HCT116 (cell line): ENCODE measurements around the gene CHST1. TPM values are rescaled to one million over a fixed set of nuclear protein-coding genes. Genes with fewer than 3 reads are reported as not detected.

Source experiments
- ATAC-seq: fragments of 200-7000 bp; cut with Tn5 transposase; 2 replicates; pipeline ENCODE4 v1.9.1; 2020; ENCODE audit warnings: mild to moderate bottlenecking, moderate library complexity
- BruUV-seq: library from RNA; stranded (reverse); fragments of 400-500 nt; replicated peaks from 2 replicates; lab custom pipeline; 2021; lab: Mats Ljungman, UMichigan
- CTCF ChIA-PET: fragments of 300-600 bp; sonication (Branson Sonifier 250); formaldehyde crosslinking; loops from one replicate; lab custom pipeline; 2021; ENCODE audit warnings: antibody characterized with exemption; lab: Charles Lee
- POLR2A ChIA-PET: fragments of 300-600, 350-600 bp; sonication (Branson Sonifier 250); formaldehyde crosslinking; loops from one replicate; lab custom pipeline; 2021; ENCODE audit warnings: antibody characterized with exemption; lab: Charles Lee
- RAD21 ChIA-PET, 2 experiments: fragments of 300-600 bp; sonication (Branson Sonifier 250); formaldehyde crosslinking; loops; one replicate each; lab custom pipeline; 2023; ENCODE audit warnings: low total read pairs in 2 of 2; ENCODE audit not compliant: uncharacterized antibody in 2 of 2, unreplicated experiment in 2 of 2, low non-redundant PET in 1 of 2; lab: Charles Lee
- DNase-seq: peaks from one replicate; pipeline ENCODE4 v3.0.0-alpha.2; 2010; ENCODE audit warnings: low read depth, low spot score
- H2AFZ ChIP-seq: fragments of 200-600 bp; shearing (Covaris generic), sonication (generic); 2 replicates; pipeline ENCODE4 v1.6.1; 2017; ENCODE audit warnings: low read depth, mixed run types, mixed read lengths, antibody characterized with exemption, low read length; ENCODE audit not compliant: poor library complexity, severe bottlenecking
- H3K27ac ChIP-seq: 2 replicates; pipeline ENCODE4 v1.5.1; 2012; ENCODE audit warnings: low read depth, low read length
- H3K27me3 ChIP-seq: fragments of 200-600 bp; sonication (generic); 2 replicates; pipeline ENCODE4 v1.6.1; 2016; ENCODE audit warnings: mixed run types, low read length, mixed read lengths; ENCODE audit not compliant: insufficient read depth
- H3K36me3 ChIP-seq, 2 experiments: fragments of 200-500 bp in 1 of 2; fragments of 200-600 bp in 1 of 2; sonication (Bioruptor generic) in 1 of 2; sonication (generic) in 1 of 2; 2 replicates each; pipeline versions ENCODE4 v1.5.1 to v1.6.1; 2014 to 2016; ENCODE audit warnings: low read length in 2 of 2, inconsistent platforms in 1 of 2, mixed read lengths in 1 of 2, mixed run types in 1 of 2; ENCODE audit not compliant: insufficient read depth in 2 of 2, control insufficient read depth in 1 of 2
- H3K4me1 ChIP-seq, 2 experiments: fragments of 200-600 bp in 1 of 2; sonication (generic) in 1 of 2; 2 replicates each; pipeline versions ENCODE4 v1.5.1 to v1.6.1; 2012 to 2017; ENCODE audit warnings: low read length in 2 of 2, inconsistent platforms in 1 of 2, mild to moderate bottlenecking in 1 of 2, mixed read lengths in 1 of 2, mixed run types in 1 of 2, moderate library complexity in 1 of 2; ENCODE audit not compliant: insufficient read depth in 2 of 2, control insufficient read depth in 1 of 2
- H3K4me2 ChIP-seq: fragments of 200-600 bp; sonication (generic); 2 replicates; pipeline ENCODE4 v1.6.1; 2017; ENCODE audit warnings: mixed run types, low read length, mixed read lengths
- H3K4me3 ChIP-seq, 2 experiments: fragments of 200-600 bp in 1 of 2; sonication (generic) in 1 of 2; replicated peaks in 1 of 2; 2 replicates each; pipeline ENCODE4 v1.5.1; 2011 to 2016; ENCODE audit warnings: low read length in 2 of 2, control low read depth in 1 of 2, low read depth in 1 of 2, mild to moderate bottlenecking in 1 of 2, mixed read lengths in 1 of 2, mixed run types in 1 of 2
- H3K79me2 ChIP-seq: fragments of 200-600 bp; sonication (generic); 2 replicates; pipeline ENCODE4 v1.6.1; 2017; ENCODE audit warnings: mild to moderate bottlenecking, mixed run types, low read length, moderate library complexity, mixed read lengths; ENCODE audit not compliant: insufficient read depth
- H3K9ac ChIP-seq: fragments of 200-600 bp; sonication (generic); 2 replicates; pipeline ENCODE4 v1.6.1; 2016; ENCODE audit warnings: low read length, mixed read lengths
- H3K9me2 ChIP-seq: fragments of 200-600 bp; sonication (generic), shearing (Covaris generic); 2 replicates; pipeline ENCODE4 v1.6.1; 2017; ENCODE audit warnings: mixed run types, mild to moderate bottlenecking, moderate library complexity; ENCODE audit not compliant: insufficient read depth
- H3K9me3 ChIP-seq, 2 experiments: fragments of 200-500 bp in 1 of 2; fragments of 200-600 bp in 1 of 2; sonication (Bioruptor generic) in 1 of 2; sonication (generic) in 1 of 2; 2 replicates each; pipeline ENCODE4 v1.6.1; 2014 to 2017; ENCODE audit warnings: low read length in 2 of 2, mixed read lengths in 2 of 2, inconsistent platforms in 1 of 2, low read depth in 1 of 2, mild to moderate bottlenecking in 1 of 2, mixed run types in 1 of 2, moderate library complexity in 1 of 2; ENCODE audit not compliant: control insufficient read depth in 1 of 2, insufficient read depth in 1 of 2
- H4K20me1 ChIP-seq: fragments of 200-600 bp; sonication (generic), shearing (Covaris generic); 2 replicates; pipeline ENCODE4 v1.6.1; 2017; ENCODE audit warnings: mixed run types, mild to moderate bottlenecking, moderate library complexity; ENCODE audit not compliant: insufficient read depth
- ATF3 ChIP-seq: IDR thresholded peaks from 2 replicates; pipeline ENCODE4 v1.6.1; 2012
- CBX3 ChIP-seq: IDR thresholded peaks from 2 replicates; pipeline ENCODE4 v1.6.1; 2012; ENCODE audit warnings: low read depth
- CEBPB ChIP-seq: IDR thresholded peaks from 2 replicates; pipeline ENCODE4 v1.6.1; 2012; ENCODE audit warnings: low read depth
- CTCF ChIP-seq, 3 experiments: fragments of 200-600 bp in 1 of 3; sonication (generic) in 1 of 3; IDR thresholded peaks in 2 of 3; conservative IDR thresholded peaks in 1 of 3; 2 replicates each; pipeline ENCODE4 v1.5.1; 2012 to 2017; ENCODE audit warnings: low read depth in 2 of 3, low read length in 2 of 3, antibody characterized with exemption in 1 of 3, borderline replicate concordance in 1 of 3, control low read depth in 1 of 3, mild to moderate bottlenecking in 1 of 3, mixed read lengths in 1 of 3, mixed run types in 1 of 3, moderate library complexity in 1 of 3; ENCODE audit not compliant: insufficient read depth in 1 of 3
- EGR1 ChIP-seq: IDR thresholded peaks from 2 replicates; pipeline ENCODE4 v1.6.1; 2012; ENCODE audit warnings: low read depth
- ELF1 ChIP-seq: IDR thresholded peaks from 2 replicates; pipeline ENCODE4 v1.6.1; 2012; ENCODE audit warnings: low read depth, borderline replicate concordance
- EZH2 ChIP-seq: fragments of 200-600 bp; sonication (generic); IDR thresholded peaks from 2 replicates; pipeline ENCODE4 v1.6.1; 2017; ENCODE audit warnings: antibody characterized with exemption, mixed run types
- EZH2phosphoT487 ChIP-seq: fragments of 200-600 bp; IDR thresholded peaks from 2 replicates; pipeline ENCODE4 v1.6.1; 2018; ENCODE audit warnings: antibody characterized with exemption, borderline replicate concordance
- FOSL1 ChIP-seq: IDR thresholded peaks from 2 replicates; pipeline ENCODE4 v1.6.1; 2012; ENCODE audit warnings: low read depth
- JUND ChIP-seq: IDR thresholded peaks from 2 replicates; pipeline ENCODE4 v1.6.1; 2012
- MAX ChIP-seq: IDR thresholded peaks from 2 replicates; pipeline ENCODE4 v1.6.1; 2012
- POLR2A ChIP-seq: IDR thresholded peaks from 2 replicates; pipeline ENCODE4 v1.7.0; 2011; ENCODE audit warnings: borderline replicate concordance; ENCODE audit not compliant: insufficient read depth, insufficient read length; ENCODE audit errors: extremely low read depth
- RAD21 ChIP-seq: IDR thresholded peaks from 2 replicates; pipeline ENCODE4 v1.6.1; 2012; ENCODE audit warnings: low read depth, mild to moderate bottlenecking
- SIN3A ChIP-seq: IDR thresholded peaks from 2 replicates; pipeline ENCODE4 v1.6.1; 2012; ENCODE audit warnings: low read depth
- YY1 ChIP-seq: IDR thresholded peaks from 2 replicates; pipeline ENCODE4 v1.6.1; 2011; ENCODE audit warnings: low read length, low read depth, moderate library complexity, mild to moderate bottlenecking; ENCODE audit not compliant: insufficient replicate concordance; ENCODE audit errors: extremely low read depth
- ZBTB33 ChIP-seq: IDR thresholded peaks from 2 replicates; pipeline ENCODE4 v1.6.1; 2011; ENCODE audit warnings: mild to moderate bottlenecking, low read length, moderate library complexity; ENCODE audit not compliant: insufficient replicate concordance; ENCODE audit errors: extremely low read depth
- ZFX ChIP-seq: fragments of 450-650 bp; IDR thresholded peaks from 2 replicates; pipeline ENCODE4 v1.6.1; 2017
- ZNF274 ChIP-seq: fragments of 200-500 bp; sonication (Bioruptor generic); IDR thresholded peaks from 2 replicates; pipeline ENCODE4 v1.6.1; 2014; ENCODE audit warnings: mild to moderate bottlenecking, low read depth, low read length, inconsistent platforms
- intact Hi-C: fragments of 100-400 bp; cut with micrococcal nuclease; formaldehyde crosslinking; loops from 2 replicates; pipeline ENCODE4 v1.10.0; 2022
- total RNA-seq: library from RNA; stranded (reverse); gene quantifications from one replicate; pipeline ENCODE4 v1.2.1, GENCODE V29; 2021; ENCODE audit not compliant: unreplicated experiment

Gene CHST1
- total RNA-seq, 1 experiment from 2014 or later: 0.69 TPM

- peaks cover 46% of the 10 kb centered on the region for H3K27me3 ChIP-seq
- ATAC-seq (no peak), DNase-seq (no peak)
- BruUV-seq: no TSS peak
- H3K4me3 ChIP-seq: no peak overlapping the region
- POLR2A ChIA-PET: no interaction called here
- RAD21 ChIA-PET: no interaction called here
- no peak overlapping the region for H3K27ac ChIP-seq
- H3K36me3 ChIP-seq: no peaks in the 10 kb centered on the region
- no peak overlapping the region for H3K9ac ChIP-seq
- no peaks in the 10 kb centered on the region for H3K79me2 ChIP-seq
- TF ChIP-seq JUND (no peak), CBX3 (no peak), POLR2A (no peak), ZFX (no peak)
- H3K9me3 ChIP-seq: no peaks in the 10 kb centered on the region
- CTCF ChIA-PET: no interaction called here
- no peaks in the 10 kb centered on the region for H4K20me1 ChIP-seq
- H2AFZ ChIP-seq: no peak overlapping the region
- no peak overlapping the region for H3K4me2 ChIP-seq
- intact Hi-C loops: no loop called here
- no peaks in the 10 kb centered on the region for H3K9me2 ChIP-seq
- H3K4me1 ChIP-seq: no peaks in the 10 kb centered on the region
Observed at GRCh38 chr11:45687836-45688235, 22.4 kb upstream of the CHST1 start.

- H3K4me1 ChIP-seq: no peaks in the 10 kb centered on the region
- ChIA-PET CTCF (no interaction called here), RAD21 (no interaction called here), POLR2A (no interaction called here)
- ATAC-seq (no peak), DNase-seq (no peak)
- no peaks in the 10 kb centered on the region for H3K79me2 ChIP-seq
- H3K27me3 ChIP-seq: peaks cover 46% of the 10 kb centered on the region
- H2AFZ ChIP-seq: no peak overlapping the region
- H3K9ac ChIP-seq: no peak overlapping the region
- H3K4me2 ChIP-seq: no peak overlapping the region
- no TSS peak for BruUV-seq
- no peaks in the 10 kb centered on the region for H4K20me1 ChIP-seq
- intact Hi-C loops: no loop called here
- no peak overlapping the region for H3K4me3 ChIP-seq
- H3K9me3 ChIP-seq: no peaks in the 10 kb centered on the region
- H3K36me3 ChIP-seq: no peaks in the 10 kb centered on the region
- no peaks in the 10 kb centered on the region for H3K9me2 ChIP-seq
- no peak overlapping the region for H3K27ac ChIP-seq
- TF ChIP-seq FOSL1 (no peak), CTCF (IDR thresholded peaks at IDR 0.05 in 2 of 3, conservative IDR thresholded peaks at IDR 0.05 in 1 of 3; ENCODE audit: borderline replicate concordance in 1 of 3, insufficient read depth in 1 of 3, low read depth in 2 of 3, low read length in 2 of 3) (no peak), EZH2 (no peak), YY1 (no peak), ELF1 (no peak), ZFX (no peak), POLR2A (no peak), ATF3 (no peak), MAX (no peak), ZBTB33 (no peak), EGR1 (no peak), CEBPB (no peak), JUND (no peak), CBX3 (no peak), ZNF274 (no peak), EZH2phosphoT487 (no peak), RAD21 (no peak), SIN3A (no peak)
Observed at GRCh38 chr11:45685964-45686537, 20.6 kb upstream of the CHST1 start.
